CD4-positive, alpha-beta T cell treated with Interleukin-21 for 1 hour (primary cell): ENCODE data around the gene MUC4.

ENCODE experiments used
- DNase-seq: peaks from one replicate; pipeline ENCODE4 v3.0.0-alpha.2; 2020

The MUC4 gene, protein sequence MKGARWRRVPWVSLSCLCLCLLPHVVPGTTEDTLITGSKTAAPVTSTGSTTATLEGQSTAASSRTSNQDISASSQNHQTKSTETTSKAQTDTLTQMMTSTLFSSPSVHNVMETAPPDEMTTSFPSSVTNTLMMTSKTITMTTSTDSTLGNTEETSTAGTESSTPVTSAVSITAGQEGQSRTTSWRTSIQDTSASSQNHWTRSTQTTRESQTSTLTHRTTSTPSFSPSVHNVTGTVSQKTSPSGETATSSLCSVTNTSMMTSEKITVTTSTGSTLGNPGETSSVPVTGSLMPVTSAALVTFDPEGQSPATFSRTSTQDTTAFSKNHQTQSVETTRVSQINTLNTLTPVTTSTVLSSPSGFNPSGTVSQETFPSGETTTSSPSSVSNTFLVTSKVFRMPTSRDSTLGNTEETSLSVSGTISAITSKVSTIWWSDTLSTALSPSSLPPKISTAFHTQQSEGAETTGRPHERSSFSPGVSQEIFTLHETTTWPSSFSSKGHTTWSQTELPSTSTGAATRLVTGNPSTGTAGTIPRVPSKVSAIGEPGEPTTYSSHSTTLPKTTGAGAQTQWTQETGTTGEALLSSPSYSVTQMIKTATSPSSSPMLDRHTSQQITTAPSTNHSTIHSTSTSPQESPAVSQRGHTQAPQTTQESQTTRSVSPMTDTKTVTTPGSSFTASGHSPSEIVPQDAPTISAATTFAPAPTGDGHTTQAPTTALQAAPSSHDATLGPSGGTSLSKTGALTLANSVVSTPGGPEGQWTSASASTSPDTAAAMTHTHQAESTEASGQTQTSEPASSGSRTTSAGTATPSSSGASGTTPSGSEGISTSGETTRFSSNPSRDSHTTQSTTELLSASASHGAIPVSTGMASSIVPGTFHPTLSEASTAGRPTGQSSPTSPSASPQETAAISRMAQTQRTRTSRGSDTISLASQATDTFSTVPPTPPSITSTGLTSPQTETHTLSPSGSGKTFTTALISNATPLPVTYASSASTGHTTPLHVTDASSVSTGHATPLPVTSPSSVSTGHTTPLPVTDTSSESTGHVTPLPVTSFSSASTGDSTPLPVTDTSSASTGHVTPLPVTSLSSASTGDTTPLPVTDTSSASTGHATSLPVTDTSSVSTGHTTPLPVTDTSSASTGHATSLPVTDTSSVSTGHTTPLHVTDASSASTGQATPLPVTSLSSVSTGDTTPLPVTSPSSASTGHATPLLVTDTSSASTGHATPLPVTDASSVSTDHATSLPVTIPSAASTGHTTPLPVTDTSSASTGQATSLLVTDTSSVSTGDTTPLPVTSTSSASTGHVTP (N-terminal part only)

DNA sequence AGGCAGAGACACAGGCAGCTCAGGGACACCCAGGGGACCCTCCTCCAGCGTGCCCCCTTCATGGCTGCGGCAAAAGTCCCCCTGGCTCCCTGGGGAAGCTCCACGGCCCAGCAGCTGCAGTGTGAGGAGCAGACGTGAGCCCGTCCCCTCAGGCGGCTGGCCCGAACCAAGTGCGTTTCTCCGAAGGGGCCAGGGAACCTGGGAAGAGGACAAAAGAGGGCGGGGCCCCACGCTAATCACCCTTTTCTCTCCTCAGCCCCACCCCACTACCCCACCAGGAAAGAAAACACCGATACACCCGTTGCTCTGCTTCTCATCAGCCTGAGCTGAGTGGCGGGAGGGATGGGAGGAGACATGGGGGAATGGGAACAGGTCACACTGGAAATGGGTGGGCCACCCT lies at the start of gene MUC4:
Gene MUC4, minus strand, starts transcription at position 174 of the 400 bp plus-strand sequence. Its CDS starts 112 bp downstream, at position 62.
- no peak for DNase-seq

DNA sequence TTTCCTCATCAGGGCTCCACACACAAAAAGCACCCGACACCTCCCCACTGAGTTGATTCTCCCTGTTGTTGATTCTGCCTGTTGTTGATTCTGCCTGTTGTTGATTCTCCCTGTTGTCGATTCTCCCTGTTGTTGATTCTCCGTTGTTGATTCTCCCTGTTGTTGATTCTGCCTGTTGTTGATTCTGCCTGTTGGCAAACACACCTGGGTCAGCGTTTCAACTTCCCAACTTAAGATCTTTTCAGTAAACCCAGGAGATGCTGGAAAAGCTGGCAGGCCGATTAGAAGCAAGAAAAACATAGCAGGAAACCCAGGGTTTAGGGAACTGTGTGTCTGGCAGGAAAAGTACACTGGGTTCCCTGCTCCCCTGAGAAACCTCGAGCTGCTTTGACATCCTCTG lies 48.7 kb upstream of the MUC4 start:
- no peak for DNase-seq

DNA sequence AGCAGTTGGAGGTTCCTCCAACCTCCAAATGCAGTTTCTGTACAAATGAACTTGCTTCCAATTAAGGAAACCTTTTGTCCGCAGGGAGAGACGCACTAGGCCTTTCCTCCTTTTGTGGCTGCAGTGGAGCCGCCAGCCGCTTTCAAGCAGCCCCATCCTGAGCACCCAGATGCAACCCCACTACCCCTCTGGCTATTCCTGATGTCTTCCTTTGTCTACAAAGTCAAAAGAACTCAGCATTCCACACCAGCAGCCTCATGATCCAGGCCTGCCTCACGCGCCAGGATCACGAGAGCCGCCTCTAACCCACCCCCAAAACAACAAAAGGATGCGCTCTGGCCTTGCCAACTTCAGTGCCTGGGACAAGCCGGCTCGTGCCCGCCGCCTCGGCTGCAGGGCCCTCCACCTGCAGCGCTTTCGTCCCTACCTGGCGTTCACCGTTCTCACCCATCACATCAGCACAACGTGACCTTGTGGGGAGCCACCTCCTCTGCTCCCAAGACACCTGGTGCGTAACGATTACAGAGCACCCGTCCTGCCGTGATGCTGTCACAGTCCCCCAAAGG lies 48.2 kb upstream of the MUC4 start:
- no peak for DNase-seq

DNA sequence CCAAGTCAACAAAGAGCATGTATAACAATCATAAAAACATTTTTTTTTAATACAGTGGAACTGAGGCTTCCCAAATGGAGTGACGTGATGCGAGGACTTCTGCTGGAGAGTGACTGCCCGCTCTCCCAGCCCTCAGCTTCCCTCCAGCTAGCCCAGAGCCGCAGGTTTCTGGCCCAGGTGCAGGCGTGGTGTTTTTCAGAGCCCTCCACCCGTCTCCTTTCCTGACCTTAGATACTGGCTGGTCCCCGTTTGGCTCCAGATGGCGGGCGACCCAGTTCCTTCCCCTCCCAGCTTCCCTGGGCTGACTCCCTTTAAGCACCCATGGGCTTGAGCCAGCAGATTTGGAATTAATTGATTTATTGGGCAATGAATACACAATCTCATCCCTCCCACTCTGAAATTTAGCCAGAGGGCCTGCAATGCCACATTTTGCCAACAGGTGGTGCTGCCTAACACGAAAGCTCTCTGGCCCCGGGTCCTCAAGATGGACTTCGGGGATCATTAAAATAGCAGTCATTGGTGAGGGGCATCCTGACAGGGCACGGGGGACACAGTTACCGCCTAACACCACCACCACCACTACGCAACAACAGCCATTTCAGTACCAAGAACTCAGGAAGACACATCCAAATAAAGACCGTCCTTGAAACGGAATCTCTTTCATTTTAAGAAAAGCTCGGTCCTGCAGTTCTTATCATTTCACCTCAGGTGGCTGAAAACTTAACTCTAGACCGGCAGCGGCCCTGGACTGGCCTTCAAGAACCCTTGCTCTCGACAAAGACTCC lies 47.5 kb upstream of the MUC4 start:
- DNase-seq = peak; percentile 77

DNA sequence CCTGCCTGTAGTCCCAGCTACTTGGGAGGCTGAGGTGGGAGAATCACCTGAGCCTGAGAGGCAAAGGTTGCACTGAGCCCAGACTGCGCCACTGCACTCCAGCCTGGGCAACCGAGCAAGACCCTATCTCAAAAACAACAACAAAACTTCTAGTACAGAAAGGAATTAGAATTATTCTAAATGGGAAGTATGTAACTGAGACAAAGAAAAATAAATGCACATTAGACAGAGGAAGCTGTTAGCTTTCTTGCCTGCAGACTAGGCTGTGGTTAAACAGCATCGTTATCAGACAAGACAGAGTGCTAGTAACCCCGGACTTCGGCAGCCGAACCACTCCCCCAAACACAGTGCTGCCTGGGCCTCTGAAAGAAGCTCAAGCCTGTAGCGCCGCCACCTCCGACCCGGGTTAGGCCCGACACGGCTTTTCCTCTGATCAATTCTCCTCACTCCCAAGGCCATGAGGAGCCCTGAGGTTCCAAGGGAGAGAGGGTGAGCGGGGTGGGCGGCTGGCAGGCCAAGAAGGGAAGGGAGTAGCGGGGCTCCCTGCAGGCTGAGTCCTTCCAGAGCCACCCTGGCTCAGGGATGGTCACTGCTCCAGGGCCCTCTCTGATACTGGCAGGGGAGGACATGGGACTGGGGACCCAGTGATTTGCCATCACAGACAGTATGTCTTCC lies 44.8 kb upstream of the MUC4 start:
- DNase-seq = no peak

DNA sequence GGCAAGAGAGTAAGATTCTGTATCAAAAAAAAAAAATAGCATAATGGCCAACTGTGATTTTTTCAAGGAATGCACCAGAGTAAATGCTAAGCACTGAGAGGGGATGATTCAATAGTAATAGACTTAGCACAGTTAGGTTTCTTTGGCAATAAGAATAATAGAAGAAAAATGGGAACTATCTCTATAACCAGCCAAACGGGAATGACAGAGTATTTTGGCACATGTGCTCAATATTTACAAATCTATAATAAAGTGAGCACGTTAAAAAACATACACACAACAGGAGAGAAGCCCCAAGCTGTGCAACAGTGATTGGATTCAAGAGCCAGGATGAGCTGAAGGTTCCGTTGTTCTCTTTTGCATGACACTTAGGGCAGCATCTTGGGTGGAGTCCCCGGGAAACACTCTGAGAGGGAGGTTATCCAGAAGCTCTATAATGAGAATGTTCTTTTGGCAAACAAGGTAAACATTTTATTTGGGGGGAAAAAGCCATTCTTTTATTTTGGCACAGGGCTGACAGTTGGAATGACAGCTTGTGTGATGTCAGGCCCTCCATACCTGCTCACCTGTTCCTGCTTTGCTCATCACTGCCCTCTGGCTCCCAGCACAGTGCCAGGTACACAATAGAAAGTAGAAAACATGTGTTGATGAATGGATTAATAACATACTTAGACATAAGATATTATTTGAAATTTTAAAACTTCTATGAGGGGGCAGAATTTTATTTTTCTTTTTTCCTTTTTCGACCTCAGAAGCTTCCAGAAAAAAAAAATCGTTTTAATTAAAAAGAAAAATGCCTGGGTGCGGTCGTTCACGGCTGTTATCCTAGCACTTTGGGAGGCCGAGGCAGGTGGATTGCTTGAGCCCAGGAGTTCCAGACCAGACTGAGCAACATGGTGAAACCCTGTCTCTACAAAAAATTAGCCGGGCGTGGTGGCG lies 44.0 kb upstream of the MUC4 start:
- DNase-seq = no peak

DNA sequence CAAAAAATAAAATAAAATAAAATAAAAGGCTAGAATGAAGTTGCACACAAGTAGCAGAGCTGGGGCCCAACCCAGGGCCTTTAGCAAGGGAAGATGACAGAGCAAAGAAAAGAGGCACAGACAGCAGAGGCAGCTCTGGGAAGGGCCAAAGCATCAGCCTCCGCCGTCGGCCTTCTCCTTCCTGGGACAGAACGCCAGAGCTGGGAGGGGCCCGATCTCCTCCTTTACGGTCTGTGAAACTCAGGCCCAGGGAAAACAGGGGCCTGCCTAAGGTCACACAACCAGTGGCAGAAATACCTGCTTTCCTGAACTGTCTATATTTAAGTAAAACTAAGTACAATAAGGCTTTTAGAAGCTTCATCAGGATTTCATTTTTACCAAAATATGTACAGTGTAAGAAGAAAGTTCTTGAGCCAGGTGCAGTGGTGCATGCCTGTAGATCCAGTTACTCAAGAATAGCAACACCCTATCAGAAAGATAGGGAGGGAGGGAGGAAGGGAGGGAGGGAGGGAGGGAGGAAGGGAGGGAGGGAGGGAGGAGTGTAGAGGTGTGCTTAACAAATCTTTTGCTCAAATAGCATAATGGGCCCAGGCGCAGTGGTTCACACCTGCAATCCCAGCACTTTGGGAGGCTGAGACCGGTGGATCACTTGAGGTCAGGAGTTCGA lies 43.0 kb upstream of the MUC4 start:
- no peak for DNase-seq

DNA sequence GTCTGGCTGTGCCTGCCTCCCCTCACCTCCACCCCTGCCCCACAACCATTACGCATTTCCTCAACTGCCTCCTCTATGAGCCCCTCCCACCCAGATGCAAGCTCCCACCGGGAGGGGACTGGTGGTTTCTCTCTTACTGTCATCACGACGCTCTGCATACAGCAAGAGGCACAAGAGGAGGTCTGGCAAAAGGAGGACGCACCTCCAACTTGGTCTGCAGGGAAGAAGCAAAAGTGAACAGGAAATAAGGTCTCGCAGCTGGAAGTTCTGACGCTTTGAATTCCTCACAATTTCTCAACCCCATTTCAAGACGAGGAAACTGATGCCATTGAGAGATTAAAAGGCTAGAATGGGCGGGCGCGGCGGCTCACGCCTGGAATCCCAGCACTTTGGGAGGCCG lies 42.3 kb upstream of the MUC4 start:
- DNase-seq = no peak

DNA sequence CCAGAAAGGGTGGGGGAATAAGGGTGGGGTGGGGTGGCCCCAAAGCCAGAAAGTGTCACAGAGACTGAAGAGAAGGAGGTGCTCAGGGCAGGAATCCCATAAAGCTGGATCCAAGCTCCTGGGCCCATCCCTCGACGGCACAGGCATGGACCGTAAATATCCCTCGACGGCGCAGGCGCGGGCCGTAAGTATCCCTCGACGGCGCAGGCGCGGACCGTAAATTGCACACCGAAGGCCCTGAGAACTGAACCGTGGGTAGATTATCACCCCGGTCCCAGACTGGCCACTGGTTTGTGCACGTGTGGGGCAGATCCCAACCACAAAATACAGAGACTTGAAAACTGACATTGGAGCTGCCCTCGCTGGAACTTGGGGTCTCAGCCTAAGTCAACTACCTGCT lies 41.3 kb upstream of the MUC4 start:
- no peak for DNase-seq

DNA sequence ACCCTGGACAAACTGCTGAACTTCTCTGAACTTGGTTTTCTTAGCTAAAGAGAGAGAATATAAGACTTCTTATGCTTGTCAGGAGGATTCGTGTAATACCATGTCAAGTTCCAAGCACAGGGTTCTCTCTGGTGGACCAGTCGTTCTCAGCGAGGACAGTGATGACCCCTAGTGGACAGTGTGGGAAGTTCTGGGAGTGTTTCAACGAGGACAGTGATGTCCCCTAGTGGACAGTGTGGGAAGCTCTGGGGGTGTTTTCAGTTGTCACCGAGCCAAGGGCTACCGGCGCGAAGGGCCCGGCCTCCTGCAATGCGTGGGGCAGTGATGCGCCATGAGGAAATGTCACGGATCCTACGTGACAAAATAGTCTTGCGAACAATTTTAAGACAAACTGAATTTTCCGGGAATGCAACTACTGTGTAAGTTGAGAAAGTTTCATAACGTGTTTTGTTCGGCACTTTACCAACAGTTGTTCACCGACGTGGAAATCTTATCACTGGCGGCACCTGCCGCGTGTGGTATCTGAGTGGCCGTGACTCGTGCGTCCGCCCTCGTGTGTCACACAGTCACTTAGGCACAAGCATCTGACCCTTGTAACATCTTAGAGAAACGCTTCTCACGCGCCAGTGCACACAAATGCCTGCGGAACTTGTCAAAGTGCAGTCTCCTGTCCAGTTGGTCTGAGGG lies 39.3 kb upstream of the MUC4 start:
- DNase-seq = peak; percentile 93

DNA sequence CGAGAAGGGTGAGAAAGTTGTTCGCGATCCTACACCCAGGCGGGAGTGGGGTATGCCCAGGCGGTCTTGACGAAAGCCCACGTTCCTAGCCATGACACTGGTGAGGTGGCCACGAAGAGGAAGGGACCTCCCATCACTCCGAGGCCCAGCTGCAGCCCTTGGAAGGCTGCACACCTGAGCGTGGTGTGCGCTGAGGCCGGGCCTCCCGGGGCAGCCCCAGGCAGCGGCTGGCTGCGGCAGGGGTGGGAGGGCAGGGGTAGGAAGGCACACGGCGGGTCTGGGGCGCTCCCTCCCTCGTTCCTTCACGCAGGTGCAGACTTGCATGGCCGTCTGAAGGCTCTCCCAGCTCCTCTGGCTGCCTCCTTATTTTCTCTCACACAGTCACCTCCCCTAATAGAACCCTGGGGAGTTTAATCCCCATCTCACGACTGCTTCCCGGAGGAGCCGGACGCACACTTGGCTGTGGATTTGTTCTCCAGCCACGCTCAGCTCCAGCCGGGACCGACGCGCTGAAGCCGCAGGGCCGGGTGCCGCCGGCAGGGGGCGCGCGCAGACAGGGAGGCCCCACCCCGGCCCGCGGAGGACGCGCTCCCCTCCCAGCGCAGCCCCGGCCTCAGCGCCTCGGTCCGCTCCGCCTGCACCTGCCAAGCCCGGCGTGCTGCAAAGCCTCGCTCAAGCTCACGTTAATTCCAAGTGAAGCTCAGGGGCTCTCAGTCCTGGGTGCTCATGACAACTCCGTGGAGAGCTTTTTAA lies 37.8 kb upstream of the MUC4 start:
- no peak for DNase-seq

DNA sequence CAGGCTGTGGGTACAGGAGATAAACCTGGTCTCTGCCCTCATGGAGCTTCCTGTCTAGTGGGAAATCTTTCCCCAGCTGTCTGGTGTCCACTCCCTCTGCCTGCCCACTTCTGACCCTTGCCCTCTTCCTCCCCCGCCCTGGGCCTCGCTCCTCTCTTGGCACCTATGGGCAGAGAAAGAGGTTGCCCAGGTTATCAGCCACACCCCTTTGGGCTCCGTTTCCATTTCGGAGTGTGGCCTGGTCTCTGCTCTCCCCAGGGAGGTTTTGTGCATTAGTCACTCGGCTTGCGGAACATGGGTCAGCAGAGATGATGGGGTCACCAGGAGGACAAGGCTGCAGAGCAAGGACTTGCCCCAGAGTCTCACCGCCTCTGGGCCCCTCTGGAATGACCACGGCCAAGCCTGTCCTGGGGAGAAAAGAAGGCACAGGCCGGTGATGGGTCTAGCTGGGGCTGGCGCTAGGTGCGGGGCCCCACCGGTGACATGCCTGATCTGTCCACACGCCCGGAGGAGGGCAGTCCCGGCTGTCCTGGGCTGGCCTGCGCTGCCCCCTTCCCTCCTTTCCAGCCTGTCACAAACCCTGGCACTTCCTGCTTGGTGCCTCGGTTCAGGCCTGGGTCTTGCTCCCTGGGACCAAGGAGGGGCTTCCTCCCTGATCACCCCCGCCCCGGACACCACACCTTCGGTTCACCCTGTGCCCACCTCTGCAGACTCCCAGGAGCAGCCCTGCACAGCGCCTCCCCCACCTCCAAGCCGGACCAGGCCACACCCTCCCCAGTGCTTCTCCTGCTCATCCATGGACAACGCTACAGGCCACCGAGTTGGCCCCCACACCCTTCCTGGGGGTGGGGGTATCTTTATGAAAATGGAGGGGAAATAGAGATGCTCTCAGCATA lies 35.6 kb upstream of the MUC4 start:
- DNase-seq = no peak

DNA sequence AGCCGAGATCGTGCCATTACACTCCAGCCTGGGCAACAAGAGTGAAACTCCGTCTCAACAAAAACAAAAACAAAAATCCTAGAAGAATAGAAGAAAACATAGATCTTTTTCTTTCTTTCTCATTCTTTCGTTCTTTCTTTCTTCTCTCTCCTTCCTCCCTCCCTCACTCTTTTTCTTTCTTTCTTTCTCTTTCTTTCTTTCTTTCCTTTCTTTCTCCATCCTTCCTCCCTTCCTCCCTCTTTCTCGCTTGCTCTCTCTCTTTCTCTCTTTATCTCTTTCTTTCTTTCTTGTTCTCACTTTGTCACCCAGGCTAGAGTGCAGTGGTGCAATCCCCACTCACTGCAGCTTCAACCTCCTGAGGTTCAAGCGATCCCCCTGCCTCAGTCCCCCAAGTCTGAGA lies 33.8 kb upstream of the MUC4 start:
- DNase-seq = no peak

DNA sequence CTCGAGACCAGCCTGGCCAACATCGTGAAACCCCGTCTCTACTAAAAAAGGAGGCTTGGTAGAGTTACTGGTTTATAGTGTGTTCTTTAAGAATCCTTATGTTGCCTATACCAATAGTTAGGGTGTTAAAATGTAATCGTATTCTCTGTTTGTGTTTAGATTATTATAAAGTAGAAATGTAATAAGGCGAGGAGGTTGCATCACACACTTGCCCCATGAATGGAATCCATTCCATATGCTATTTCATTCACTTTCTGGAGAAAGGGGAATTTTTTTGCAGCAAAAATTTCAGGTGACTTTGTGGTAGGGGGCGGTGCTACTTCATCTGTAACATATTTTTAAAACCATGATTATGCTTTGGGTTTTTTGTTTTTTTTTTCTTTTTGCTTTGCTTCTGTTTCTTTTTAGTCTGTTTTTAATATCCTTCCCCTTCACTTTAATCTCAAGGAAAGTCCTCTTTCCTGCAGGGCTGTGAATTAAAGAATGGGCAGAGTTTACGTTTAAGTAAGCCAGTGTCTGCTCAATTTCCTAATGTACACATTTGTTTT lies 33.0 kb upstream of the MUC4 start:
- DNase-seq = no peak

DNA sequence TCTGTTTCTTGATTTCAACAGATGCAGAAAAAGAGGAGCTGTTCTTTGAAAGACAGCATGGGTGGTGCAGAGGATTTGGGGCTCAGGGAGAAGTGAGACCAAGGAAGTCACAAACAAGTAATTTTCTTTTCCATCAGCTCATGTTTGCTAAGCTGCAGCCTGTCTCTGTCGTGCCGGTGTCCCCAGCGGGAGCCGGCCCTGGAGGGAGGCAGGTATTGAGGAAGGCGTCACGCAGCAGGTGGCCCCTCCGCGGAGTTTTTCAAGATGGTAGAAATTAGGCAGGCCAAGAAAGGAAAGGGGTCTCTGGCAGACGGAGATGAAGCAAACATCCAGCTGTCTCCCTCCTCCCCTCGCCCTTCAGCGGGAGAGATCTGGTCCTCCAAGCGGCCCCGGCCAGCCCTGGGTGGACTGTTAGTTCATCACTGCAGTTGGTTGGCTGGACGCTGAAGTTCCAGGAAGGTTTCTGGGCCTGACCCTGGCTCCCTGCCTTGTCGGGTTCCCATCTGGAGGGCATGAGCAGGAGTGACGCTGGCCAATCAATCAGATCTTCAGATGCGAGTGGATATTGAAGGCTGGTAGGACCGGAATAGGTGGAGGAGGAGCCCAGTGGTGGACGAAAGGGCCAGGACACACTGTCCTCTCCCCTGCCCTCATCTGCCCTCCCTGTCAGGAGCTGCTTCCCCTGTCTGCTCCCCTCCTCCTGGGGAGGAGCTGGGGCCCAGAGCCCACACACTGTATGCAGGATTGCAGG lies 27.7 kb upstream of the MUC4 start:
- DNase-seq = no peak

DNA sequence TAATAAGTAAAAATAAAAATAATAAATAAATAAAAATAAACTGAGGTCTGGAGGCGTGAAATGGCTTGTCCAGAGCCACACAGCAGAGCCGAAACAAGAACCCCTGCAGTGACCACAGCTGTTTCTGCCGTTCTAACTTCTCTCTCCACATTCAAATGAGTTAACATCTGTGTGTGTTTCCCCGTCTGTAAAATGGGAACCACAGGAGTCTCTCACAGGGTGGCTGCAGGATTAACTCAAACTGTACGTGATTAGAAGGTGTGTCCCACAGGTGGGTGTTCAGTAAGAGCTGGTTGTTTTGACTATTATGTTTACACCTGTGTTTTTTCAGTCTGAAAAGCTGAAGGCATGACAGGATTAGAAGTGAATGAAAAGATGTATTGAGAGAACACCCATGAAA lies 27.0 kb upstream of the MUC4 start:
- DNase-seq = no peak
